ENCODE data around the gene LGALS7. TPM values are rescaled to one million over a fixed set of nuclear protein-coding genes. Genes with fewer than 3 reads are reported as not detected.

LGALS7 gene
- total and polyA plus RNA-seq, 10 of the 15 experiments (the other 5 are each of a cell fraction or from before 2014, with no cell fraction given): 0.19 TPM; not detected in 9

DNA sequence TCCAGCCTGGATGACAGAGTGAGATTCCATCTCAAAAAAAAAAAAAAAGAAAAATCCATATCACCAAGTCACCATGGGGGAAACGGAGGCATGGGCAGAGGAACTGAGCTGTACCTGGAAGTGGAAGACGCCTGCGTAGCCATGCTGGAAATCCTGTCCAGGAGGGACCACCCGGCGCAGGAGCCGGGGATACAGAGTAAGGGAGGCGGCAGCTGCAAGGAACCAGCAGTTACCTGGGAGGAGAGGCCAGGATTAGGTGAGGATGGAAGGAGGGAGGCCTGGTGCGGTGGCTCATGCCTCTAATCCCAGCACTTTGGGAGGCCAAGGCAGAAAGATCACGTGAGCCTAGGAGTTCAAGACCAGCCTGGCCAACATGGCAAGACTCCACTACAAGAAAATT is 31.0 kb downstream of the LGALS7 start (continued):
- TF ChIP-seq, protein P1, sequence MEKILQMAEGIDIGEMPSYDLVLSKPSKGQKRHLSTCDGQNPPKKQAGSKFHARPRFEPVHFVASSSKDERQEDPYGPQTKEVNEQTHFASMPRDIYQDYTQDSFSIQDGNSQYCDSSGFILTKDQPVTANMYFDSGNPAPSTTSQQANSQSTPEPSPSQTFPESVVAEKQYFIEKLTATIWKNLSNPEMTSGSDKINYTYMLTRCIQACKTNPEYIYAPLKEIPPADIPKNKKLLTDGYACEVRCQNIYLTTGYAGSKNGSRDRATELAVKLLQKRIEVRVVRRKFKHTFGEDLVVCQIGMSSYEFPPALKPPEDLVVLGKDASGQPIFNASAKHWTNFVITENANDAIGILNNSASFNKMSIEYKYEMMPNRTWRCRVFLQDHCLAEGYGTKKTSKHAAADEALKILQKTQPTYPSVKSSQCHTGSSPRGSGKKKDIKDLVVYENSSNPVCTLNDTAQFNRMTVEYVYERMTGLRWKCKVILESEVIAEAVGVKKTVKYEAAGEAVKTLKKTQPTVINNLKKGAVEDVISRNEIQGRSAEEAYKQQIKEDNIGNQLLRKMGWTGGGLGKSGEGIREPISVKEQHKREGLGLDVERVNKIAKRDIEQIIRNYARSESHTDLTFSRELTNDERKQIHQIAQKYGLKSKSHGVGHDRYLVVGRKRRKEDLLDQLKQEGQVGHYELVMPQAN (conservative IDR thresholded peaks at IDR 0.05): no peak
- no peak for TF ChIP-seq POLR2AphosphoS5 (IDR thresholded peaks at IDR 0.05; ENCODE audit: low read length)
- no peak for TF ChIP-seq NBN (IDR thresholded peaks at IDR 0.05)
- TF ChIP-seq, protein P2, sequence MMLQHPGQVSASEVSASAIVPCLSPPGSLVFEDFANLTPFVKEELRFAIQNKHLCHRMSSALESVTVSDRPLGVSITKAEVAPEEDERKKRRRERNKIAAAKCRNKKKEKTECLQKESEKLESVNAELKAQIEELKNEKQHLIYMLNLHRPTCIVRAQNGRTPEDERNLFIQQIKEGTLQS (IDR thresholded peaks at IDR 0.05; ENCODE audit: borderline replicate concordance, extremely low read depth, low read depth, low read length): no peak
- TF ChIP-seq, protein P3, sequence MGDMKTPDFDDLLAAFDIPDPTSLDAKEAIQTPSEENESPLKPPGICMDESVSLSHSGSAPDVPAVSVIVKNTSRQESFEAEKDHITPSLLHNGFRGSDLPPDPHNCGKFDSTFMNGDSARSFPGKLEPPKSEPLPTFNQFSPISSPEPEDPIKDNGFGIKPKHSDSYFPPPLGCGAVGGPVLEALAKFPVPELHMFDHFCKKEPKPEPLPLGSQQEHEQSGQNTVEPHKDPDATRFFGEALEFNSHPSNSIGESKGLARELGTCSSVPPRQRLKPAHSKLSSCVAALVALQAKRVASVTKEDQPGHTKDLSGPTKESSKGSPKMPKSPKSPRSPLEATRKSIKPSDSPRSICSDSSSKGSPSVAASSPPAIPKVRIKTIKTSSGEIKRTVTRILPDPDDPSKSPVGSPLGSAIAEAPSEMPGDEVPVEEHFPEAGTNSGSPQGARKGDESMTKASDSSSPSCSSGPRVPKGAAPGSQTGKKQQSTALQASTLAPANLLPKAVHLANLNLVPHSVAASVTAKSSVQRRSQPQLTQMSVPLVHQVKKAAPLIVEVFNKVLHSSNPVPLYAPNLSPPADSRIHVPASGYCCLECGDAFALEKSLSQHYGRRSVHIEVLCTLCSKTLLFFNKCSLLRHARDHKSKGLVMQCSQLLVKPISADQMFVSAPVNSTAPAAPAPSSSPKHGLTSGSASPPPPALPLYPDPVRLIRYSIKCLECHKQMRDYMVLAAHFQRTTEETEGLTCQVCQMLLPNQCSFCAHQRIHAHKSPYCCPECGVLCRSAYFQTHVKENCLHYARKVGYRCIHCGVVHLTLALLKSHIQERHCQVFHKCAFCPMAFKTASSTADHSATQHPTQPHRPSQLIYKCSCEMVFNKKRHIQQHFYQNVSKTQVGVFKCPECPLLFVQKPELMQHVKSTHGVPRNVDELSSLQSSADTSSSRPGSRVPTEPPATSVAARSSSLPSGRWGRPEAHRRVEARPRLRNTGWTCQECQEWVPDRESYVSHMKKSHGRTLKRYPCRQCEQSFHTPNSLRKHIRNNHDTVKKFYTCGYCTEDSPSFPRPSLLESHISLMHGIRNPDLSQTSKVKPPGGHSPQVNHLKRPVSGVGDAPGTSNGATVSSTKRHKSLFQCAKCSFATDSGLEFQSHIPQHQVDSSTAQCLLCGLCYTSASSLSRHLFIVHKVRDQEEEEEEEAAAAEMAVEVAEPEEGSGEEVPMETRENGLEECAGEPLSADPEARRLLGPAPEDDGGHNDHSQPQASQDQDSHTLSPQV (IDR thresholded peaks at IDR 0.05): no peak
- TF ChIP-seq JUND (IDR thresholded peaks at IDR 0.05; ENCODE audit: low read depth, low read length): no peak

DNA sequence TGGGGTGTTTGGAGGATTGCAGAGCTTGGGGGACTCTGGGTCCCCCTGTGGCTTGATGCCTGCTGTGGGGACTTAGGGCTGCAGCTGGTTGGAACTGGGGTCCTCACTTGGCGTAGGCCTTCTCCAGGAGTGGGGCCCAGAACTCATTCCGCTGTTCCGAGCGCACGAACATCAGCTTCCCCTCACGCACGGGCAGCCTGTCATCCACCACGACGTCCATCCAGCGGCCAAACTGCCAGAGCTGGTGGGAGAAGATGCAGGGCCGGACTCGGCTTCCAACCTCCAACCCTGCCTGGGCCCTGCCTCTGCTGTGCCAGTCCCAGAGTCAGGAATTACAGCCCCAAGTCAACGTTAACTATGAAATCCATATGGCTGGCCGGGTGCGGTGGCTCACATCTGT is 31.6 kb downstream of the LGALS7 start:
- no peaks in the 10 kb centered on the region; the same call in 1 of the 2 replicates for H3K4me1 ChIP-seq (ENCODE audit: control insufficient read depth, insufficient read depth, low read length)
- no peaks in the 10 kb centered on the region for H3K36me3 ChIP-seq (ENCODE audit: control insufficient read depth in 2 of 2, insufficient read depth in 2 of 2, low read length in 1 of 2)
- CTCF ChIA-PET: interaction anchor here (1.5 kb wide), 1 partner anchor 28 kb away, joined by 4 read pairs; no protein-coding TSS in a partner anchor
- intact Hi-C loops (cut with micrococcal nuclease; ENCODE audit: unreplicated experiment): no loop called here
- H3K9me3 ChIP-seq (replicated peaks; ENCODE audit: control insufficient read depth, insufficient read depth, low read length): no peaks in the 10 kb centered on the region
- H3K27ac ChIP-seq (ENCODE audit: control insufficient read depth, insufficient read depth): no peak overlapping the region
- no peak for FAIRE-seq
- no peak overlapping the region for H3K4me3 ChIP-seq
- no peaks in the 10 kb centered on the region for H4K20me1 ChIP-seq (ENCODE audit: control insufficient read depth, insufficient read depth)
- no peak overlapping the region for H3K9ac ChIP-seq (ENCODE audit: control insufficient read depth, insufficient read depth, low read length)
- POLR2A ChIA-PET: no interaction called here
- 87% methylated on average over 15 of the region's 15 CpGs for WGBS (ENCODE audit: insufficient coverage, insufficient replicate concordance, low lambda C conversion rate, missing lambda C conversion rate)
- RAD21 ChIA-PET (ENCODE audit: unreplicated experiment): no interaction called here
- in situ Hi-C loops (cut with MboI): no loop called here
- no peaks in the 10 kb centered on the region for H3K79me2 ChIP-seq (ENCODE audit: control insufficient read depth, insufficient read depth, low read length)
- DNase-seq (ENCODE audit: low read depth, low spot score): no peak
- H2AFZ ChIP-seq (ENCODE audit: control insufficient read depth, low read depth, low read length): no peak overlapping the region
- SMC1A ChIA-PET (ENCODE audit: uncharacterized antibody, unreplicated experiment): no interaction called here
- no peak for ATAC-seq
- no peak overlapping the region for H3K4me2 ChIP-seq (ENCODE audit: control insufficient read depth, insufficient read depth)
- H3K27me3 ChIP-seq (replicated peaks in 1 of 2; ENCODE audit: control insufficient read depth in 2 of 2, insufficient read depth in 2 of 2, low read length in 1 of 2): no peaks in the 10 kb centered on the region
- BruUV-seq (replicated peaks): no TSS peak
- TF ChIP-seq, protein P4, sequence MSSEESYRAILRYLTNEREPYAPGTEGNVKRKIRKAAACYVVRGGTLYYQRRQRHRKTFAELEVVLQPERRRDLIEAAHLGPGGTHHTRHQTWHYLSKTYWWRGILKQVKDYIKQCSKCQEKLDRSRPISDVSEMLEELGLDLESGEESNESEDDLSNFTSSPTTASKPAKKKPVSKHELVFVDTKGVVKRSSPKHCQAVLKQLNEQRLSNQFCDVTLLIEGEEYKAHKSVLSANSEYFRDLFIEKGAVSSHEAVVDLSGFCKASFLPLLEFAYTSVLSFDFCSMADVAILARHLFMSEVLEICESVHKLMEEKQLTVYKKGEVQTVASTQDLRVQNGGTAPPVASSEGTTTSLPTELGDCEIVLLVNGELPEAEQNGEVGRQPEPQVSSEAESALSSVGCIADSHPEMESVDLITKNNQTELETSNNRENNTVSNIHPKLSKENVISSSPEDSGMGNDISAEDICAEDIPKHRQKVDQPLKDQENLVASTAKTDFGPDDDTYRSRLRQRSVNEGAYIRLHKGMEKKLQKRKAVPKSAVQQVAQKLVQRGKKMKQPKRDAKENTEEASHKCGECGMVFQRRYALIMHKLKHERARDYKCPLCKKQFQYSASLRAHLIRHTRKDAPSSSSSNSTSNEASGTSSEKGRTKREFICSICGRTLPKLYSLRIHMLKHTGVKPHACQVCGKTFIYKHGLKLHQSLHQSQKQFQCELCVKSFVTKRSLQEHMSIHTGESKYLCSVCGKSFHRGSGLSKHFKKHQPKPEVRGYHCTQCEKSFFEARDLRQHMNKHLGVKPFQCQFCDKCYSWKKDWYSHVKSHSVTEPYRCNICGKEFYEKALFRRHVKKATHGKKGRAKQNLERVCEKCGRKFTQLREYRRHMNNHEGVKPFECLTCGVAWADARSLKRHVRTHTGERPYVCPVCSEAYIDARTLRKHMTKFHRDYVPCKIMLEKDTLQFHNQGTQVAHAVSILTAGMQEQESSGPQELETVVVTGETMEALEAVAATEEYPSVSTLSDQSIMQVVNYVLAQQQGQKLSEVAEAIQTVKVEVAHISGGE (CRISPR knock-in tag; IDR thresholded peaks at IDR 0.05): no peak
- TF ChIP-seq NR2F1 (conservative IDR thresholded peaks at IDR 0.05): no peak
- no peak for TF ChIP-seq RELA (IDR thresholded peaks at IDR 0.05; ENCODE audit: borderline replicate concordance, partially characterized antibody)
- TF ChIP-seq RAD21 (IDR thresholded peaks at IDR 0.05; ENCODE audit: insufficient read depth, low read depth, low read length): no peak
- TF ChIP-seq SP1 (IDR thresholded peaks at IDR 0.05; ENCODE audit: low read depth, low read length): no peak
- TF ChIP-seq JUND (IDR thresholded peaks at IDR 0.05; ENCODE audit: low read depth, low read length): no peak
- TF ChIP-seq SUPT20H (IDR thresholded peaks at IDR 0.05; ENCODE audit: borderline replicate concordance, control insufficient read depth, low read depth, low read length): no peak
- TF ChIP-seq FOXK2 (IDR thresholded peaks at IDR 0.05): no peak
- no peak for TF ChIP-seq NRF1 (conservative IDR thresholded peaks at IDR 0.05; ENCODE audit: low read depth, low read length)
